GM12873 (cell line): Measurements from ENCODE around the gene SRBD1.

Source experiments
- CTCF ChIP-seq: IDR thresholded peaks from 2 replicates; pipeline ENCODE4 v1.5.1; 2012; ENCODE audit warnings: low read depth, mild to moderate bottlenecking, moderate library complexity, low read length, control low read depth; ENCODE audit not compliant: insufficient read depth; ENCODE audit errors: missing control alignments

Gene SRBD1

DNA sequence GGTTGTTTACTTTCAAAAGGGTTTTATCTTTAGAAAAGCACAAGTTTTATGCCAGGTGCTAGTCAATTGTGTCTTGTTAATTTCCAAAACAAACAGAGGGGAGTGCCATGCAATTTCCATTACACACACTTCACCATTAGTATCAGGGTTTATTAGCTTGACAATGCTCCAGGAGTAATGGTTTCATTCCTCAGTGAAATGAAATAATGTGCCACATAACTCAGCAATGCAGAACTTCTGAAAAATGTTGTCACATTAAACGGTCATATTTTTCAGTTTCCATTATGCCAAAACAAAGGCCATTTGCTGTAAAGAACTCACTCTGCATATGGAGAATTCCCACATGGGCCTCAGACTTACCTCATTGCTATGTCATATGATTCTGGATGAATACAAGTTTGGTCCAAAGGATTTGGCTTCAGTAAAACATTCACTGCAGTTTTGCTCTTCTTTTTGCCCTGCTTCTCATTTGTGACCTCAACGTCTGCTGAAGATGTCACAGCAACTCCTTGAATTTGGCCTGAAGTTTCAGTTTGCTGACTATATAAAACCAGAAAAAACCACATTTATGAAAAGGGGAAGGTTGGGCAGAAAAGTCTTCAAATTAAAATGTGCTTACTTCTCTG is 198.2 kb downstream of the SRBD1 start:
- TF ChIP-seq CTCF, result no peak

GRCh38 chr2:45409677-45410076 is 201.4 kb downstream of the SRBD1 start:
- no peak for TF ChIP-seq CTCF

DNA sequence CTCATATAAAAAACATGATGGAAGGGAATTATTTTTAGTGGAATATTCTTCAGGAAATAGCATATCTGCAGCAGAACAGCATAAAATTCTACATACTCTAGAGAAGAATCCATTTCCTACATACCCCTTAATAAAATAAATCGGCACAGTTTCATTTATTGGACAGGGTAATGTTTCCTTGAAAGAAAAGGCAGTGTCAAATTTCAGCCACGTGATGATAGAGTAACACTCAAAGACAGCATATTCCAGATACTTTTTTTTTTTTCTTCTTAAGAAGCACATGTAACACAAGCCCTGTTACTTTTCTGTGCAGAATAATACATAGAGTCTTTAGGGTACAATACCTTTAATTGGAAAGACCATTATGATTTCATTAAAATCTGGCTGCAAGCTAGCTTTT is 204.4 kb downstream of the SRBD1 start:
- TF ChIP-seq CTCF, result no peak

GRCh38 chr2:45404807-45405297 is 206.2 kb downstream of the SRBD1 start:
- TF ChIP-seq CTCF, result no peak

- TF ChIP-seq CTCF, result no peak
Measured at GRCh38 chr2:45403036-45403435, 208.0 kb downstream of the SRBD1 start.

GRCh38 chr2:45401431-45401922 is 209.6 kb downstream of the SRBD1 start:
- no peak for TF ChIP-seq CTCF

GRCh38 chr2:45399040-45399784 is 211.9 kb downstream of the SRBD1 start:
- TF ChIP-seq CTCF, result no peak
